ENCODE results near the gene RGS5. TPM values are rescaled to one million over a fixed set of nuclear protein-coding genes. Genes with fewer than 3 reads are reported as not detected.

RGS5 gene
- total and polyA plus RNA-seq, 12 donors = 56.5 to 660 (median 183) TPM

- Histone ChIP-seq H3K4me1 (replicated peaks in 1 of 2) (no peaks in the 10 kb centered on the region), H3K4me3 (no peak overlapping the region), H3K36me3 (replicated peaks in 1 of 2) (no peaks in the 10 kb centered on the region), H3K27ac (no peak overlapping the region), H3K9me3 (replicated peaks in 1 of 3) (no peaks in the 10 kb centered on the region), H3K27me3 (no peaks in the 10 kb centered on the region)
- intact Hi-C loops (cut with DNase I) = no loop called here
- WGBS, 4 donors = 66 to 74% (median 69%) methylated on average over 4 of the region's 4 CpGs
- DNase-seq = no peak
- TF ChIP-seq CTCF (IDR thresholded peaks at IDR 0.05) (no peak), POLR2A (IDR thresholded peaks at IDR 0.05) (no peak)
Observed at GRCh38 chr1:163104385-163105099, 98.2 kb downstream of the RGS5 start.

- TF ChIP-seq CTCF (IDR thresholded peaks at IDR 0.05) (no peak), POLR2A (IDR thresholded peaks at IDR 0.05) (no peak)
Observed at GRCh38 chr1:163102590-163102989, 100.1 kb downstream of the RGS5 start.

GRCh38 chr1:163095213-163095612 lies 107.5 kb downstream of the RGS5 start:
- Histone ChIP-seq H3K4me1 (replicated peaks in 1 of 2) (peaks cover 0 to 14% of the 10 kb centered on the region in 2 donors), H3K27ac (no peak overlapping the region), H3K27me3 (no peaks in the 10 kb centered on the region), H3K9me3 (replicated peaks in 1 of 3) (no peaks in the 10 kb centered on the region), H3K4me3 (no peak overlapping the region), H3K36me3 (replicated peaks in 1 of 2) (no peaks in the 10 kb centered on the region)
- WGBS, 4 donors = 25 to 49% (median 36%) methylated on average over 1 of the region's 1 CpG
- intact Hi-C loops (cut with DNase I) = no loop called here
- TF ChIP-seq CTCF (IDR thresholded peaks at IDR 0.05) (no peak), POLR2A (IDR thresholded peaks at IDR 0.05) (no peak)
- no peak for DNase-seq

More at GRCh38 chr1:163102590-163102989, 100.1 kb downstream of the RGS5 start:
- WGBS, 4 donors = 80 to 91% (median 86%) methylated on average over 1 of the region's 1 CpG
- Histone ChIP-seq H3K27me3 (no peaks in the 10 kb centered on the region), H3K27ac (no peak overlapping the region), H3K4me3 (no peak overlapping the region), H3K9me3 (replicated peaks in 1 of 3) (no peaks in the 10 kb centered on the region), H3K36me3 (replicated peaks in 1 of 2) (no peaks in the 10 kb centered on the region), H3K4me1 (replicated peaks in 1 of 2) (no peaks in the 10 kb centered on the region)
- DNase-seq = no peak
- intact Hi-C loops (cut with DNase I) = no loop called here

GRCh38 chr1:163094589-163094988 lies 108.1 kb downstream of the RGS5 start:
- H3K4me1 ChIP-seq (replicated peaks in 1 of 2) = peaks cover 0 to 14% of the 10 kb centered on the region in 2 donors
- H3K27me3 ChIP-seq = no peaks in the 10 kb centered on the region
- H3K36me3 ChIP-seq (replicated peaks in 1 of 2) = no peaks in the 10 kb centered on the region
- H3K9me3 ChIP-seq (replicated peaks in 1 of 3) = no peaks in the 10 kb centered on the region
- TF ChIP-seq POLR2A (IDR thresholded peaks at IDR 0.05) = no peak
- no peak for TF ChIP-seq CTCF (IDR thresholded peaks at IDR 0.05)
- DNase-seq = no peak
- intact Hi-C loops (cut with DNase I) = no loop called here
- no peak overlapping the region for H3K4me3 ChIP-seq
- WGBS, 4 donors = 48 to 62% (median 58%) methylated on average over 2 of the region's 2 CpGs
- H3K27ac ChIP-seq = no peak overlapping the region
